HepG2 (cell line): ENCODE data around the gene ACTR10. TPM values are rescaled to one million over a fixed set of nuclear protein-coding genes. Genes with fewer than 3 reads are reported as not detected.

Experiments
- ESRRA ChIP-seq: sonication (generic); formaldehyde crosslinking; IDR thresholded peaks from 2 replicates; pipeline ENCODE4 v1.5.1; 2020; ENCODE audit warnings: mild to moderate bottlenecking, low read depth, missing genetic modification reagents
- GATAD2A ChIP-seq: IDR thresholded peaks from 2 replicates; pipeline ENCODE4 v1.6.1; 2016
- KDM5A ChIP-seq: fragments of 200-600 bp; sonication (generic); IDR thresholded peaks from 2 replicates; pipeline ENCODE4 v1.7.0; 2018; ENCODE audit warnings: antibody characterized with exemption, mild to moderate bottlenecking, low read length, borderline replicate concordance
- MAZ ChIP-seq, 2 experiments: sonication (generic) in 1 of 2; formaldehyde crosslinking in 1 of 2; IDR thresholded peaks; 2 replicates each; pipeline versions ENCODE4 v1.5.0 to v1.6.1; 2012 to 2020; ENCODE audit warnings: low read depth in 2 of 2, mild to moderate bottlenecking in 2 of 2, borderline replicate concordance in 1 of 2, improper control_type of control experiment in 1 of 2, low read length in 1 of 2, missing genetic modification reagents in 1 of 2, moderate library complexity in 1 of 2
- MIER3 ChIP-seq: IDR thresholded peaks from 2 replicates; pipeline ENCODE4 v1.6.1; 2016; ENCODE audit warnings: missing compliant biosample characterization, borderline replicate concordance
- PCBP1 ChIP-seq: fragments of 200-400 bp; formaldehyde crosslinking; IDR thresholded peaks from 2 replicates; pipeline ENCODE4 v1.6.1; 2017; ENCODE audit warnings: mild to moderate bottlenecking, low read depth, low read length, borderline replicate concordance
- PHF5A ChIP-seq: IDR thresholded peaks from one replicate; pipeline ENCODE4 v1.6.1; 2018; ENCODE audit warnings: low read depth, missing genetic modification reagents; ENCODE audit not compliant: unreplicated experiment
- RXRB ChIP-seq: IDR thresholded peaks from 2 replicates; pipeline ENCODE4 v1.6.1; 2016; ENCODE audit warnings: borderline replicate concordance, missing genetic modification reagents, missing compliant biosample characterization
- polyA plus RNA-seq, 8 experiments: library from polyadenylated mRNA; depleted of rRNA in 3 of 8; stranded (reverse) in 7 of 8; unstranded in 1 of 8; fragments of >200 nt; fragmentation: Illumina TruSeq in 4 of 8; extraction: Trizol in 4 of 8; gene quantifications; 2 replicates each; pipeline versions ENCODE4 v1.2.1 to v1.2.3, GENCODE V29; 2011 to 2016; ENCODE audit warnings: low read depth in 4 of 8, missing spikeins in 1 of 8, mixed read lengths in 1 of 8; ENCODE audit not compliant: insufficient read depth in 1 of 8
- total RNA-seq, 5 experiments: library from RNA; depleted of rRNA; stranded (reverse); fragments of >200 nt; fragmentation: Illumina TruSeq; extraction: Trizol; gene quantifications; 2 replicates each; pipeline ENCODE4 v1.2.3, GENCODE V29; 2016; ENCODE audit warnings: low read depth in 1 of 5
- TF ChIP-seq, protein P1 (sequence below): sonication (generic); formaldehyde crosslinking; IDR thresholded peaks from 2 replicates; pipeline ENCODE4 v1.4.0; 2020; ENCODE audit warnings: missing genetic modification reagents
- TF ChIP-seq, protein P2 (sequence below): sonication (generic); formaldehyde crosslinking; IDR thresholded peaks from 2 replicates; pipeline ENCODE4 v1.5.0; 2020; ENCODE audit warnings: missing genetic modification reagents
- TF ChIP-seq, protein P3 (sequence below): sonication (generic); formaldehyde crosslinking; IDR thresholded peaks from 2 replicates; pipeline ENCODE4 v1.5.0; 2020; ENCODE audit warnings: mild to moderate bottlenecking, missing genetic modification reagents, borderline replicate concordance
- TF ChIP-seq, protein P4 (sequence below): sonication (generic); formaldehyde crosslinking; IDR thresholded peaks from 2 replicates; pipeline ENCODE4 v1.5.1; 2020; ENCODE audit warnings: mild to moderate bottlenecking, missing genetic modification reagents, borderline replicate concordance

ACTR10 gene
- total and polyA plus RNA-seq, 2 of the 13 experiments (the other 11 are each of a cell fraction or from before 2014, with no cell fraction given), result 30.0 to 41.3 TPM

DNA sequence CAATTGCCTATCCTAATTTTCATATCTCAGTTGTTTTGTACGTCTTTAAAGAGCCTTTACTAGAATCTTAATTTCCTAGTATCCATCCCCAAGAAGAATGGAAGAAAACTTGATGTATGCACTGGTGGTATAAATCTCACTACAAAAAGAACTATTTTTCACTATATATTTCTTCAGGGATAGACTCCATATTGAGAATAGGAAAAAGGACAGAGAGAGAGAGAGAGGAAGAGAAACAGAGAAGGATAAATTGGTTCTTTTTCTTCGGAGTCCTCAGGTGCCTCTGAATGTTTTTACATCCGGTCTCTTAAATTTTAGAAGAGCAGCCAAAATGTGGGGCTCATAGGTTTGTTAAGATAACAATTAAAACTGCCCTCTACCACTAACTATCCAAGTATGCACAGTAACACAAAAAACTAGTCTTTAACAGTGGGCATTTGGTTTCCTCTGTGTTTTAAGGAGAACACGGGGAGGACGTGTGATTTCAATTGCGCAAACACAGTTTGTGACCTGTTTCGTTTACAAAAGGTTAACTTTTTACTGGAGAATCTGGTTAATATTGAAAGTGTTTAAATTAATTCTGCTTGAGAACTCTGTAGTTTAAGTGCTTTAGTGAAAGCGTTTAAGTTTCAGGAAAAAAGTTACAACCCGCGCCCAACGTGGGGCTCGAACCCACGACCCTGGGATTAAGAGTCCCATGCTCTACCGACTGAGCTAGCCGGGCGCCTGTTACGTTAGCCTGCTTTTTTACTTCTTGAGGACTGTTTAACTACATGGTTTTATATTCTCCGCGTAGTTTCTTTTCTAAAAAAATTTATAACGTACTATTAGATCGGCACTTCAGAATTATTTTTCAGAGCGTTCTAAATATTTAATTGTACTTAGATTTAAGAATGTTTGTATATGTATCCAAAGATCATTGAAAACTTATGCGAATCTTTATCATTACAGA is 39.6 kb downstream of the ACTR10 start (continued):
- TF ChIP-seq, protein P1, sequence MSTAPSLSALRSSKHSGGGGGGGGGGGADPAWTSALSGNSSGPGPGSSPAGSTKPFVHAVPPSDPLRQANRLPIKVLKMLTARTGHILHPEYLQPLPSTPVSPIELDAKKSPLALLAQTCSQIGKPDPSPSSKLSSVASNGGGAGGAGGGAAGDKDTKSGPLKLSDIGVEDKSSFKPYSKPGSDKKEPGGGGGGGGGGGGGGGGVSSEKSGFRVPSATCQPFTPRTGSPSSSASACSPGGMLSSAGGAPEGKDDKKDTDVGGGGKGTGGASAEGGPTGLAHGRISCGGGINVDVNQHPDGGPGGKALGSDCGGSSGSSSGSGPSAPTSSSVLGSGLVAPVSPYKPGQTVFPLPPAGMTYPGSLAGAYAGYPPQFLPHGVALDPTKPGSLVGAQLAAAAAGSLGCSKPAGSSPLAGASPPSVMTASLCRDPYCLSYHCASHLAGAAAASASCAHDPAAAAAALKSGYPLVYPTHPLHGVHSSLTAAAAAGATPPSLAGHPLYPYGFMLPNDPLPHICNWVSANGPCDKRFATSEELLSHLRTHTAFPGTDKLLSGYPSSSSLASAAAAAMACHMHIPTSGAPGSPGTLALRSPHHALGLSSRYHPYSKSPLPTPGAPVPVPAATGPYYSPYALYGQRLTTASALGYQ (CRISPR knock-in tag), result 0 out of 2 replicates have a peak, but pooled peaks have one; percentile 23
- peak; percentile 65 for TF ChIP-seq GATAD2A (CRISPR knock-in tag)
- no peak for TF ChIP-seq ESRRA (CRISPR knock-in tag)
- no peak for TF ChIP-seq MAZ (IDR thresholded peaks at IDR 0.05; ENCODE audit: borderline replicate concordance, low read depth, low read length)
- 0 out of 2 replicates have a peak, but pooled peaks have one; percentile 42 for TF ChIP-seq MAZ (CRISPR knock-in tag; IDR thresholded peaks at IDR 0.05; ENCODE audit: low read depth)
- TF ChIP-seq, protein P2, sequence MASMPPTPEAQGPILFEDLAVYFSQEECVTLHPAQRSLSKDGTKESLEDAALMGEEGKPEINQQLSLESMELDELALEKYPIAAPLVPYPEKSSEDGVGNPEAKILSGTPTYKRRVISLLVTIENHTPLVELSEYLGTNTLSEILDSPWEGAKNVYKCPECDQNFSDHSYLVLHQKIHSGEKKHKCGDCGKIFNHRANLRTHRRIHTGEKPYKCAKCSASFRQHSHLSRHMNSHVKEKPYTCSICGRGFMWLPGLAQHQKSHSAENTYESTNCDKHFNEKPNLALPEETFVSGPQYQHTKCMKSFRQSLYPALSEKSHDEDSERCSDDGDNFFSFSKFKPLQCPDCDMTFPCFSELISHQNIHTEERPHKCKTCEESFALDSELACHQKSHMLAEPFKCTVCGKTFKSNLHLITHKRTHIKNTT (CRISPR knock-in tag), result 0 out of 2 replicates have a peak, but pooled peaks have one; percentile 67
- TF ChIP-seq PCBP1, result no peak
- TF ChIP-seq MIER3 (CRISPR knock-in tag), result peak; percentile 41; the same call in 1 of the 2 replicates
- TF ChIP-seq KDM5A, result peak; percentile 75; the same call in 1 of the 2 replicates
- TF ChIP-seq, protein P3, sequence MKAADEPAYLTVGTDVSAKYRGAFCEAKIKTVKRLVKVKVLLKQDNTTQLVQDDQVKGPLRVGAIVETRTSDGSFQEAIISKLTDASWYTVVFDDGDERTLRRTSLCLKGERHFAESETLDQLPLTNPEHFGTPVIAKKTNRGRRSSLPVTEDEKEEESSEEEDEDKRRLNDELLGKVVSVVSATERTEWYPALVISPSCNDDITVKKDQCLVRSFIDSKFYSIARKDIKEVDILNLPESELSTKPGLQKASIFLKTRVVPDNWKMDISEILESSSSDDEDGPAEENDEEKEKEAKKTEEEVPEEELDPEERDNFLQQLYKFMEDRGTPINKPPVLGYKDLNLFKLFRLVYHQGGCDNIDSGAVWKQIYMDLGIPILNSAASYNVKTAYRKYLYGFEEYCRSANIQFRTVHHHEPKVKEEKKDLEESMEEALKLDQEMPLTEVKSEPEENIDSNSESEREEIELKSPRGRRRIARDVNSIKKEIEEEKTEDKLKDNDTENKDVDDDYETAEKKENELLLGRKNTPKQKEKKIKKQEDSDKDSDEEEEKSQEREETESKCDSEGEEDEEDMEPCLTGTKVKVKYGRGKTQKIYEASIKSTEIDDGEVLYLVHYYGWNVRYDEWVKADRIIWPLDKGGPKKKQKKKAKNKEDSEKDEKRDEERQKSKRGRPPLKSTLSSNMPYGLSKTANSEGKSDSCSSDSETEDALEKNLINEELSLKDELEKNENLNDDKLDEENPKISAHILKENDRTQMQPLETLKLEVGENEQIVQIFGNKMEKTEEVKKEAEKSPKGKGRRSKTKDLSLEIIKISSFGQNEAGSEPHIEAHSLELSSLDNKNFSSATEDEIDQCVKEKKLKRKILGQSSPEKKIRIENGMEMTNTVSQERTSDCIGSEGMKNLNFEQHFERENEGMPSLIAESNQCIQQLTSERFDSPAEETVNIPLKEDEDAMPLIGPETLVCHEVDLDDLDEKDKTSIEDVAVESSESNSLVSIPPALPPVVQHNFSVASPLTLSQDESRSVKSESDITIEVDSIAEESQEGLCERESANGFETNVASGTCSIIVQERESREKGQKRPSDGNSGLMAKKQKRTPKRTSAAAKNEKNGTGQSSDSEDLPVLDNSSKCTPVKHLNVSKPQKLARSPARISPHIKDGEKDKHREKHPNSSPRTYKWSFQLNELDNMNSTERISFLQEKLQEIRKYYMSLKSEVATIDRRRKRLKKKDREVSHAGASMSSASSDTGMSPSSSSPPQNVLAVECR, result peak; percentile 46; the same call in 1 of the 2 replicates
- TF ChIP-seq PHF5A (CRISPR knock-in tag), result peak; percentile 77
- TF ChIP-seq RXRB (CRISPR knock-in tag), result peak; percentile 45; the same call in 1 of the 2 replicates
- TF ChIP-seq, protein P4, sequence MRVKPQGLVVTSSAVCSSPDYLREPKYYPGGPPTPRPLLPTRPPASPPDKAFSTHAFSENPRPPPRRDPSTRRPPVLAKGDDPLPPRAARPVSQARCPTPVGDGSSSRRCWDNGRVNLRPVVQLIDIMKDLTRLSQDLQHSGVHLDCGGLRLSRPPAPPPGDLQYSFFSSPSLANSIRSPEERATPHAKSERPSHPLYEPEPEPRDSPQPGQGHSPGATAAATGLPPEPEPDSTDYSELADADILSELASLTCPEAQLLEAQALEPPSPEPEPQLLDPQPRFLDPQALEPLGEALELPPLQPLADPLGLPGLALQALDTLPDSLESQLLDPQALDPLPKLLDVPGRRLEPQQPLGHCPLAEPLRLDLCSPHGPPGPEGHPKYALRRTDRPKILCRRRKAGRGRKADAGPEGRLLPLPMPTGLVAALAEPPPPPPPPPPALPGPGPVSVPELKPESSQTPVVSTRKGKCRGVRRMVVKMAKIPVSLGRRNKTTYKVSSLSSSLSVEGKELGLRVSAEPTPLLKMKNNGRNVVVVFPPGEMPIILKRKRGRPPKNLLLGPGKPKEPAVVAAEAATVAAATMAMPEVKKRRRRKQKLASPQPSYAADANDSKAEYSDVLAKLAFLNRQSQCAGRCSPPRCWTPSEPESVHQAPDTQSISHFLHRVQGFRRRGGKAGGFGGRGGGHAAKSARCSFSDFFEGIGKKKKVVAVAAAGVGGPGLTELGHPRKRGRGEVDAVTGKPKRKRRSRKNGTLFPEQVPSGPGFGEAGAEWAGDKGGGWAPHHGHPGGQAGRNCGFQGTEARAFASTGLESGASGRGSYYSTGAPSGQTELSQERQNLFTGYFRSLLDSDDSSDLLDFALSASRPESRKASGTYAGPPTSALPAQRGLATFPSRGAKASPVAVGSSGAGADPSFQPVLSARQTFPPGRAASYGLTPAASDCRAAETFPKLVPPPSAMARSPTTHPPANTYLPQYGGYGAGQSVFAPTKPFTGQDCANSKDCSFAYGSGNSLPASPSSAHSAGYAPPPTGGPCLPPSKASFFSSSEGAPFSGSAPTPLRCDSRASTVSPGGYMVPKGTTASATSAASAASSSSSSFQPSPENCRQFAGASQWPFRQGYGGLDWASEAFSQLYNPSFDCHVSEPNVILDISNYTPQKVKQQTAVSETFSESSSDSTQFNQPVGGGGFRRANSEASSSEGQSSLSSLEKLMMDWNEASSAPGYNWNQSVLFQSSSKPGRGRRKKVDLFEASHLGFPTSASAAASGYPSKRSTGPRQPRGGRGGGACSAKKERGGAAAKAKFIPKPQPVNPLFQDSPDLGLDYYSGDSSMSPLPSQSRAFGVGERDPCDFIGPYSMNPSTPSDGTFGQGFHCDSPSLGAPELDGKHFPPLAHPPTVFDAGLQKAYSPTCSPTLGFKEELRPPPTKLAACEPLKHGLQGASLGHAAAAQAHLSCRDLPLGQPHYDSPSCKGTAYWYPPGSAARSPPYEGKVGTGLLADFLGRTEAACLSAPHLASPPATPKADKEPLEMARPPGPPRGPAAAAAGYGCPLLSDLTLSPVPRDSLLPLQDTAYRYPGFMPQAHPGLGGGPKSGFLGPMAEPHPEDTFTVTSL (CRISPR knock-in tag), result 0 out of 2 replicates have a peak, but pooled peaks have one; percentile 33
